HT-29 (cell line): ENCODE data around the gene MAPK12. TPM values are rescaled to one million over a fixed set of nuclear protein-coding genes. Genes with fewer than 3 reads are reported as not detected.

Source experiments
- total RNA-seq: library from RNA; depleted of rRNA; stranded (reverse); fragments of >200 nt; shearing (Covaris generic); gene quantifications from 2 replicates; pipeline ENCODE4 v1.2.3, GENCODE V29; 2014; rRNA removed

The MAPK12 gene
- total RNA-seq, 1 experiment from 2014 or later: 6.6 TPM

Other genes starting within 250 kb of the MAPK12 start
- gene IL17REL, start 248.9 kb downstream of the MAPK12 start, total RNA-seq: 0.03 and 0.13 TPM in 2 replicates
- not detected in 2 replicates for gene TTLL8, start 203.4 kb downstream of the MAPK12 start, total RNA-seq
- gene MLC1, start 176.3 kb downstream of the MAPK12 start, total RNA-seq: not detected in 2 replicates
- gene MOV10L1, start 171.7 kb downstream of the MAPK12 start, total RNA-seq: not detected in 2 replicates
- gene PANX2, start 91.0 kb downstream of the MAPK12 start, total RNA-seq: 1.1 and 1.4 TPM in 2 replicates
- 75.2 and 82.3 TPM in 2 replicates for gene TRABD, start 75.8 kb downstream of the MAPK12 start, total RNA-seq
- gene SELENOO, start 60.7 kb downstream of the MAPK12 start, total RNA-seq: 65.3 and 79.4 TPM in 2 replicates
- 30.8 and 32.2 TPM in 2 replicates for gene TUBGCP6, start 16.7 kb downstream of the MAPK12 start, total RNA-seq
- 62.6 and 63.3 TPM in 2 replicates for gene HDAC10, start 10.4 kb downstream of the MAPK12 start, total RNA-seq
- gene MAPK11, start 8.7 kb upstream of the MAPK12 start, total RNA-seq: 1.6 and 2.2 TPM in 2 replicates
- 247 and 252 TPM in 2 replicates for gene PLXNB2, start 46.0 kb upstream of the MAPK12 start, total RNA-seq
- 4.5 and 5.2 TPM in 2 replicates for gene DENND6B, start 65.3 kb upstream of the MAPK12 start, total RNA-seq
- gene PPP6R2, start 81.6 kb upstream of the MAPK12 start, total RNA-seq: 54.1 and 56.7 TPM in 2 replicates
- gene SBF1, start 213.4 kb upstream of the MAPK12 start, total RNA-seq: 85.0 and 102 TPM in 2 replicates
- gene ADM2, start 219.9 kb upstream of the MAPK12 start, total RNA-seq: 2.2 and 4.2 TPM in 2 replicates
- not detected in 2 replicates for gene MIOX, start 225.2 kb upstream of the MAPK12 start, total RNA-seq
- 52.8 and 53.2 TPM in 2 replicates for gene LMF2, start 246.0 kb upstream of the MAPK12 start, total RNA-seq
- gene NCAPH2, start 246.5 kb upstream of the MAPK12 start, total RNA-seq: 87.9 and 88.8 TPM in 2 replicates